ENCODE data around the gene KL. TPM values are rescaled to one million over a fixed set of nuclear protein-coding genes. Genes with fewer than 3 reads are reported as not detected.

KL gene
- total RNA-seq = 0.15 TPM in 1 of 2 replicates, not detected in the other

GRCh38 chr13:33016414-33017322, at the start of gene KL:
KL (plus strand) TSS chr13:33016423; CDS start chr13:33016441, 18 bp downstream.

